AG09309 (cell line): ENCODE measurements around the gene TMUB1.

ENCODE experiments used
- DNase-seq: peaks from one replicate; pipeline ENCODE4 v3.0.0-alpha.2; 2010; ENCODE audit warnings: low read depth
- H3K4me3 ChIP-seq: 2 replicates; pipeline ENCODE4 v1.5.1; 2011; ENCODE audit warnings: mild to moderate bottlenecking, low read depth, low read length, moderate library complexity; ENCODE audit not compliant: control insufficient read depth
- TF ChIP-seq, protein P1 (sequence below): IDR thresholded peaks from 2 replicates; pipeline ENCODE4 v1.5.1; 2011; ENCODE audit warnings: mild to moderate bottlenecking, low read depth, low read length, inconsistent platforms; ENCODE audit not compliant: insufficient read depth, control insufficient read depth; ENCODE audit errors: missing control alignments

Gene TMUB1

DNA sequence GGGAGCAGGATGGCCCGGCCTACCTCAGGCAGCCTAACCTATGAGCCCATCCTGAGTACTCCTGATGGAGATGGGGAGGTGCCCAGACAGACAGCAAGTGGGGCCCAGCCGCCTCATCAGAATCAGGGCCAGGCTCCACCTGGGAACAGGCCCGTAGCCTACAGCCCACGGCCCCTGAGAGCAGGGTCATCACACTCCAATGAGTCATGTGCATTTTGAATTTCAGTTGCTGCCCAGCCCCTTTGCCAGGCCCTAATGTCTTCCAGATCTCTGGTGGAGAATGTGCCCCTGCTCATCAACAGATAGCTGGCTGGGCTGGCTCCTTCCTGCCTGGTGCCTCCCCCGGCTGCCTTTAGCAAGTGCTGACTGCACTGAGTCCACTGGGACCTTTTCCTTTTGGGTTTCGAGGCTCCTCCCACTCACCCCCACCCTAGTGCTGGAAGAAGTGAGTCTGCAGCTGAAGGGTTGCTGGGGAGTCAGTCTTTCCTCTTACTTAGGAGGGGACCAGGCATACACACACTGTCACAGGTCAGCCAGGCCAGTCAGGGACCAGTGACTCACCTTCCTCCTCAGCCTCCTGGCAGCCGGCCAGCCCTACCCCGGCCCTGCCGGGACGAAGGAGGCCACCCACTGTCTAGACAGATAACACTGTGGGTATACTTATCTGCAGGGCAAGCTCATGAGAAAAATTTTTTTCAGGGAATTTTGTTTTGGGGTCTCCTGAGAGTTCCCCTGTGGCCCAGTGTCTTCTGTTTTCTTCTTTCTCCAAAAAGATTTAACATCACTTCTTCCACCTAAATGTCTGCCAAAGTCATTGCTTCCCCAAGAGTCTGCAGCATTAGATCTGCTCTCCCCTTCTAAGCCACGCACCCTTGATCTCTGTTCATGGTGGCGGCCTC lies 44.1 kb downstream of the TMUB1 start:
- no peak overlapping the region for H3K4me3 ChIP-seq
- peak; percentile 71 for DNase-seq
- TF ChIP-seq, protein P1, sequence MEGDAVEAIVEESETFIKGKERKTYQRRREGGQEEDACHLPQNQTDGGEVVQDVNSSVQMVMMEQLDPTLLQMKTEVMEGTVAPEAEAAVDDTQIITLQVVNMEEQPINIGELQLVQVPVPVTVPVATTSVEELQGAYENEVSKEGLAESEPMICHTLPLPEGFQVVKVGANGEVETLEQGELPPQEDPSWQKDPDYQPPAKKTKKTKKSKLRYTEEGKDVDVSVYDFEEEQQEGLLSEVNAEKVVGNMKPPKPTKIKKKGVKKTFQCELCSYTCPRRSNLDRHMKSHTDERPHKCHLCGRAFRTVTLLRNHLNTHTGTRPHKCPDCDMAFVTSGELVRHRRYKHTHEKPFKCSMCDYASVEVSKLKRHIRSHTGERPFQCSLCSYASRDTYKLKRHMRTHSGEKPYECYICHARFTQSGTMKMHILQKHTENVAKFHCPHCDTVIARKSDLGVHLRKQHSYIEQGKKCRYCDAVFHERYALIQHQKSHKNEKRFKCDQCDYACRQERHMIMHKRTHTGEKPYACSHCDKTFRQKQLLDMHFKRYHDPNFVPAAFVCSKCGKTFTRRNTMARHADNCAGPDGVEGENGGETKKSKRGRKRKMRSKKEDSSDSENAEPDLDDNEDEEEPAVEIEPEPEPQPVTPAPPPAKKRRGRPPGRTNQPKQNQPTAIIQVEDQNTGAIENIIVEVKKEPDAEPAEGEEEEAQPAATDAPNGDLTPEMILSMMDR: no peak

DNA sequence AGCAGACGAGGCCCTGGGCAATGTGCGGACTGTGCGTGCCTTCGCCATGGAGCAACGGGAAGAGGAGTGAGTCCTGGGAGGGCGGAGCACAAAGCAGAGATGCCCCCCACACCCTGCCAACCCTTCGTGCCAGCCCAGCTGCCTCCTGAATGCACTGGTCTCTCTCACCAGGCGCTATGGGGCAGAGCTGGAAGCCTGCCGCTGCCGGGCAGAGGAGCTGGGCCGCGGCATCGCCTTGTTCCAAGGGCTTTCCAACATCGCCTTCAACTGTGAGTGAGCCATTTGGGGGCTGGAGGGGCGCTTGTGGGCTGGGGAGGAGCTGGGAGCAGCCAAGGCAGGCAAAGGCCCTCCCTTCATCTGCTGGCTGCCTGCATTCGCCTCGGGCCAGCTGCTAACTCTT lies 47.4 kb downstream of the TMUB1 start:
- DNase-seq: no peak

DNA sequence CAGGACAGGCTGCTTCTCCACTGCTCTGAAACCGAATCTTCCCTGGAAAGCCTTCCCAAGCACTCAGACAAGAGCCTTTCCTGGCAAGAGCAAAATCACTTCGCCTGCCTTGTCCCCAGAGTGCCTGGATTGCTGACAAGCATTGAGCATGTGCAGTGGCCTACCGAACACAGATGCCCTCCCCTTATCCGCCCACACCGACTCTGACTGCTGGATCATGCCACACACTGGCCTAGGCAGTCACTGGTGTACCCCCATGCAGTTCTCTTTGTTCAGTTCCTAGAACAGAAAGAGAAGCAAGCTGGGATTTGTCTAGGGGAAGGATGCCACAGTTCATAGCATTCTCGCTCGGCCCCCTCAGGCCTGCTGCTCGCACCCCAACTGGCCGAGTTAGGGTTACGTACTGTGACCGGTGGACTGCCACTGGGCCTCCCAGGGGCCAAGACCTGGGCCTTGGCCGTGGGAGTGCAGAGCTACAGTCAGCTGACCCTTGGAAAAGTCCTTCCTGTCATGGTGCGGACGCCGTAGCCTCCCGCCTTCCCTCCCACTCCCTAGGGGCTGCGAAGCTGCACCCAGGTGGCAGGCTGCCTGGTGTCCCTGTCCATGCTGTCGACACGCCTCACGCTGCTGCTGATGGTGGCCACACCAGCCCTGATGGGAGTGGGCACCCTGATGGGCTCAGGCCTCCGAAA lies 48.1 kb downstream of the TMUB1 start:
- no peak for DNase-seq
- TF ChIP-seq, protein P1: no peak
- H3K4me3 ChIP-seq: no peak overlapping the region

More for the DNA sequence above, 47.4 kb downstream of the TMUB1 start:
- H3K4me3 ChIP-seq: no peak overlapping the region
- TF ChIP-seq, protein P1: no peak

DNA sequence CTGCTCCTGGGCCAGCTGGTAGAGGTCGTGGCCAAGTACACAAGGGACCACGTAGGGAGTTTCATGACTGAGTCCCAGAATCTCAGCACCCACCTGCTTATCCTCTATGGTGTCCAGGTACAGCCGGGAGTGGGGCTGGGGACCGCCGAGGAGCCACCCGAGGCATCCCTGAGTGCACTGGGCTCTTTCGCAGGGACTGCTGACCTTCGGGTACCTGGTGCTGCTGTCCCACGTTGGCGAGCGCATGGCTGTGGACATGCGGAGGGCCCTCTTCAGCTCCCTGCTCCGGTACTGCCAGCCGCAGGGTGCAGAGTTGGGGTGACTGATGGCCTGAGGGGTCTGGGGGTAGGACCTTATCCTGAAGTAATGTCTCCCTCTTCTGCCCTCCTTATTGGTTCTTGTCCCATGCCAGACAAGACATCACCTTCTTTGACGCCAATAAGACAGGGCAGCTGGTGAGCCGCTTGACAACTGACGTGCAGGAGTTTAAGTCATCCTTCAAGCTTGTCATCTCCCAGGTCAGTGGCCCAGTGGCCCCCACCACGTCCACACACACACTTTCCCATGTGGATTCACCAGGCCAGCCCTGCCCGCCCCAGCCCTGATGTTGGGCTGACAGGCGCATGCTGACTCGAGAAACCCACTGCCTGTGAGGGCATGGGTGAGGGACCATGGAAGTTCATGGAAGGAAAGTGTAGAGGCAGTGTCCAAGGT lies 48.8 kb downstream of the TMUB1 start:
- TF ChIP-seq, protein P1: no peak
- H3K4me3 ChIP-seq: no peak overlapping the region
- no peak for DNase-seq

DNA sequence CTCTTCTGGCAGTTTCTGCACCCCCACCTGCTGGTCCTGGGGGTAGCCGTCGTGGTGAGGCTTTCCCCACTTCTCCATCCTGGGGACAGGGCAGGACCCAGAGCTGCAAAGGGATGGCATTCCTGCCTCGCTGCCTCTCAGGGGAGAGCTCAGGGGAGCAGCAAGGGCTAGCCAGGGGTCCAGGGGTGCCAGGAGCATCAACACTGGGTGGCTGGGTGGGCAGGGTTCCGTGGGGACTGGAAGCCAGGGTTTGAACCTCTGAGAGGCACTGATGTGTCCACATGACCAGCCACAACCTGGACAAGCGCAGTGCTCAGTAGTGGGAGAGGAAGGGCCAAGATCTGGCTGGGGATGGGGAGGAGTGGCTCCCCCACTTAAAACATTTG lies 49.4 kb downstream of the TMUB1 start:
- TF ChIP-seq, protein P1: no peak
- H3K4me3 ChIP-seq: no peak overlapping the region
- DNase-seq: no peak
